Mesenchymal stem cell (in vitro differentiated cells and primary cell): ENCODE measurements around the gene CCDC27.
A peak's percentile ranks its signal among the peaks of the same experiment; 100 is the strongest.

Experiments used
- DNase-seq: peaks from one replicate; pipeline ENCODE4 v3.0.0-alpha.2; 2013
- H2AFZ ChIP-seq: one replicate; pipeline ENCODE4 v1.6.1; 2013; ENCODE audit warnings: low read depth, mild to moderate bottlenecking, control low read depth, inconsistent platforms, low read length, moderate library complexity
- H2AK5ac ChIP-seq: 2 replicates; pipeline ENCODE4 v1.6.1; 2013; ENCODE audit warnings: low read length, moderate library complexity, mild to moderate bottlenecking, inconsistent platforms; ENCODE audit not compliant: severe bottlenecking
- H2BK120ac ChIP-seq: one replicate; pipeline ENCODE4 v1.6.1; 2013; ENCODE audit warnings: low read depth, mild to moderate bottlenecking, inconsistent platforms, low read length, moderate library complexity
- H2BK12ac ChIP-seq, 2 experiments: one replicate each; pipeline ENCODE4 v1.6.1; 2013; ENCODE audit warnings: inconsistent platforms in 2 of 2, low read length in 2 of 2, mild to moderate bottlenecking in 2 of 2, moderate library complexity in 2 of 2, control low read depth in 1 of 2
- H2BK15ac ChIP-seq: one replicate; pipeline ENCODE4 v1.6.1; 2013; ENCODE audit warnings: mild to moderate bottlenecking, low read depth, inconsistent platforms; ENCODE audit not compliant: poor library complexity, severe bottlenecking
- H2BK5ac ChIP-seq: 2 replicates; pipeline ENCODE4 v1.6.1; 2013; ENCODE audit warnings: low read depth, mild to moderate bottlenecking, low read length, control low read depth, inconsistent platforms; ENCODE audit not compliant: poor library complexity, severe bottlenecking
- H3K14ac ChIP-seq, 2 experiments: one replicate each; pipeline ENCODE4 v1.6.1; 2013; ENCODE audit warnings: inconsistent platforms in 2 of 2, low read length in 2 of 2, control low read depth in 1 of 2, mild to moderate bottlenecking in 1 of 2, moderate library complexity in 1 of 2
- H3K18ac ChIP-seq, 2 experiments: one replicate each; pipeline ENCODE4 v1.6.1; 2013; ENCODE audit warnings: inconsistent platforms in 2 of 2, low read length in 2 of 2, control low read depth in 1 of 2, low read depth in 1 of 2, mild to moderate bottlenecking in 1 of 2
- H3K23ac ChIP-seq, 2 experiments: one replicate each; pipeline ENCODE4 v1.6.1; 2013; ENCODE audit warnings: inconsistent platforms in 2 of 2, low read length in 2 of 2, mild to moderate bottlenecking in 2 of 2, moderate library complexity in 2 of 2, control low read depth in 1 of 2
- H3K27ac ChIP-seq: 2 replicates; pipeline ENCODE4 v1.5.1; 2013; ENCODE audit warnings: mild to moderate bottlenecking, moderate library complexity, low read length, control low read depth, inconsistent platforms; ENCODE audit not compliant: poor library complexity, severe bottlenecking
- H3K27me3 ChIP-seq, 2 experiments: 2 replicates each; pipeline versions ENCODE4 v1.6.1 to v1.7.0; 2013; ENCODE audit warnings: low read length in 2 of 2, mild to moderate bottlenecking in 2 of 2, moderate library complexity in 2 of 2, control low read depth in 1 of 2, inconsistent platforms in 1 of 2; ENCODE audit not compliant: control insufficient read depth in 1 of 2, insufficient read depth in 1 of 2
- H3K36me3 ChIP-seq, 2 experiments: 2 replicates each; pipeline versions ENCODE4 v1.6.1 to v1.7.0; 2013; ENCODE audit warnings: low read length in 2 of 2, control low read depth in 1 of 2, inconsistent platforms in 1 of 2, low read depth in 1 of 2, mild to moderate bottlenecking in 1 of 2; ENCODE audit not compliant: insufficient read depth in 2 of 2, control insufficient read depth in 1 of 2
- H3K4ac ChIP-seq, 2 experiments: one replicate each; pipeline ENCODE4 v1.6.1; 2013; ENCODE audit warnings: inconsistent platforms in 2 of 2, low read length in 2 of 2, mild to moderate bottlenecking in 2 of 2, moderate library complexity in 2 of 2, control low read depth in 1 of 2, low read depth in 1 of 2
- H3K4me1 ChIP-seq: 2 replicates; pipeline ENCODE4 v1.6.1; 2013; ENCODE audit warnings: low read depth, low read length, control low read depth; ENCODE audit not compliant: control insufficient read depth, insufficient read depth
- H3K4me2 ChIP-seq: 2 replicates; pipeline ENCODE4 v1.6.1; 2013; ENCODE audit warnings: low read length, mild to moderate bottlenecking, inconsistent platforms; ENCODE audit not compliant: poor library complexity, severe bottlenecking
- H3K4me3 ChIP-seq, 2 experiments: 2 replicates each; pipeline versions ENCODE4 v1.5.1 to v1.7.0; 2013; ENCODE audit warnings: low read length in 2 of 2, mild to moderate bottlenecking in 2 of 2, control low read depth in 1 of 2, low read depth in 1 of 2; ENCODE audit not compliant: insufficient read depth in 1 of 2
- H3K79me1 ChIP-seq: replicated peaks from 2 replicates; pipeline ENCODE4 v1.6.1; 2013; ENCODE audit warnings: mild to moderate bottlenecking, control low read depth, low read length, inconsistent platforms; ENCODE audit not compliant: poor library complexity, severe bottlenecking
- H3K9ac ChIP-seq: 2 replicates; pipeline ENCODE4 v1.7.0; 2013; ENCODE audit warnings: mild to moderate bottlenecking, low read length, moderate library complexity
- H3K9me3 ChIP-seq: 2 replicates; pipeline ENCODE4 v1.7.0; 2013; ENCODE audit warnings: mild to moderate bottlenecking, low read length; ENCODE audit not compliant: control insufficient read depth
- H4K8ac ChIP-seq: one replicate; pipeline ENCODE4 v1.6.1; 2013; ENCODE audit warnings: inconsistent platforms, mild to moderate bottlenecking, low read length, moderate library complexity
- H4K91ac ChIP-seq: one replicate; pipeline ENCODE4 v1.6.1; 2013; ENCODE audit warnings: mild to moderate bottlenecking, low read length, inconsistent platforms
- WGBS: methylation state at CpG from one replicate; pipeline ENCODE4 v1.1.7; 2013; ENCODE audit warnings: mixed read lengths; 5-methylcytosine and 5-hydroxymethylcytosine counted together

CCDC27 gene

GRCh38 chr1:3777647-3778589 lies 25.7 kb downstream of the CCDC27 start:
- H3K27me3 ChIP-seq: no peaks in the 10 kb centered on the region

GRCh38 chr1:3778590-3779264 lies 26.5 kb downstream of the CCDC27 start:
- Histone ChIP-seq H3K4me3 (no peak overlapping the region), H2AFZ (no peak overlapping the region), H3K14ac (no peak overlapping the region), H3K18ac (no peak overlapping the region), H2BK5ac (no peak overlapping the region), H3K27ac (no peak overlapping the region), H3K4me2 (no peak overlapping the region), H4K91ac (no peak overlapping the region), H3K23ac (no peak overlapping the region), H4K8ac (no peak overlapping the region), H3K36me3 (peaks cover 56 to 64% of the 10 kb centered on the region in 2 experiments), H3K4ac (peak overlapping the region in 1 of 2 experiments; percentile 20), H3K27me3 (no peaks in the 10 kb centered on the region), H2AK5ac (no peak overlapping the region), H3K79me1 (peaks cover 21% of the 10 kb centered on the region), H2BK12ac (no peak overlapping the region), H3K9ac (no peak overlapping the region), H3K4me1 (peaks cover 42% of the 10 kb centered on the region), H3K9me3 (no peaks in the 10 kb centered on the region), H2BK120ac (no peak overlapping the region), H2BK15ac (no peak overlapping the region)
- 89% methylated on average over 14 of the region's 14 CpGs for WGBS
- DNase-seq: no peak

More at GRCh38 chr1:3777647-3778589, 25.7 kb downstream of the CCDC27 start:
- Histone ChIP-seq H2BK15ac (no peak overlapping the region), H3K4me2 (no peak overlapping the region), H3K18ac (no peak overlapping the region), H2BK5ac (no peak overlapping the region), H3K79me1 (peaks cover 19% of the 10 kb centered on the region), H2BK12ac (peak overlapping the region in 1 of 2 experiments; percentile 10), H2AK5ac (no peak overlapping the region), H3K27ac (no peak overlapping the region), H3K23ac (no peak overlapping the region), H3K4me1 (peaks cover 50% of the 10 kb centered on the region), H3K14ac (no peak overlapping the region), H4K8ac (no peak overlapping the region), H3K9ac (no peak overlapping the region), H2BK120ac (no peak overlapping the region), H3K36me3 (peaks cover 48 to 58% of the 10 kb centered on the region in 2 experiments), H2AFZ (no peak overlapping the region), H3K9me3 (no peaks in the 10 kb centered on the region), H3K4me3 (no peak overlapping the region), H3K4ac (no peak overlapping the region), H4K91ac (no peak overlapping the region)
- no peak for DNase-seq
- 94% methylated on average over 19 of the region's 20 CpGs for whole genome bisulfite sequencing

GRCh38 chr1:3779265-3779911 lies 27.1 kb downstream of the CCDC27 start:
- Histone ChIP-seq H2BK15ac (no peak overlapping the region), H3K9ac (no peak overlapping the region), H3K79me1 (peaks cover 26% of the 10 kb centered on the region), H3K18ac (no peak overlapping the region), H3K27ac (no peak overlapping the region), H2AFZ (no peak overlapping the region), H4K8ac (no peak overlapping the region), H3K23ac (no peak overlapping the region), H3K4ac (no peak overlapping the region), H3K4me2 (no peak overlapping the region), H3K36me3 (peaks cover 62 to 71% of the 10 kb centered on the region in 2 experiments), H3K27me3 (no peaks in the 10 kb centered on the region), H2BK12ac (no peak overlapping the region), H3K4me1 (peaks cover 35% of the 10 kb centered on the region), H2BK120ac (no peak overlapping the region), H2AK5ac (no peak overlapping the region), H3K4me3 (no peak overlapping the region), H2BK5ac (no peak overlapping the region), H3K9me3 (no peaks in the 10 kb centered on the region), H3K14ac (no peak overlapping the region), H4K91ac (no peak overlapping the region)
- DNase-seq: no peak
- WGBS: 94% methylated on average over 23 of the region's 23 CpGs
